AG08396 (cell line): Measurements from ENCODE around the gene NFXL1.
"Not testable (repeated sequence)": the region's sequence is repeated elsewhere in the genome, so short reads cannot be mapped to it uniquely, and the experiment has no call there.

Experiments used
- DNase-seq: peaks from one replicate; pipeline ENCODE4 v3.0.0; 2012; ENCODE audit warnings: low spot score, mixed read lengths

NFXL1 gene

DNA sequence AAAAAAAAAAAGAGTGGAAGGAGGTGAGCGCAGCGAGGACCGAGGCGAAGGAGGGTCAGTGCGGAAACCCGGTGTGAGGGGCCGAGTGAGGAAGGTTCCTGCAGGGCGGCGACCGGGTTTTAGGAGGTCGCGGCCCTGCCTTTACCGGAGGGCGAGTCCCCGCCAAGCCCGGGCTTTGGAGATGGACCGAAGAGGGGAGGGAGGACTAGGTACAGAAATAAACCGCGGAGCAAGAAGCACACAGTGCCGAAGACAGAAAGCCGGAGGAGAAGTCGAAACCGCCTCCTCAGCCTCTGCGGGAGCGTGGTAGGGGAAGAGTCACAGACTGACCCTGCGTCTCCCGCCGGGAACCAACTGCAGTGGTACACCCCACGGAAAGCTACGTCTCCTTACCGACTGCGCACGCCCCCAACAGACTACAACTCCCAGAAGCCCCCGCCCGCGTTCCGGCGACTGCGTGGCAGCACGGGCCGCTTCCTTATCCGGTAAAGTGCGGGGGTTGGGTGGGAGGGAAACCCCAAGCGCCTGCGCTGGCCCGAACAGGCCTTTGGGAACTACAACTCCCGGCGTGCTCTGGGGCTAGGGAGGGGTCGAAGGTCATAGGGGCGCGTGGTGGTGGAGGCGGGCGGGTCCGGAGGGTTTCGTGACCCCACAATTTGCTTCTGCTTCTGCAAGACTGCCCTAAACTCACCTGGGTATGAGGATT lies at the start of gene NFXL1:
TSS of gene NFXL1 (minus strand) at position 364 of the 706 bp plus-strand sequence. CDS start 380 bp downstream, outside the sequence.
- peak; percentile 96 for DNase-seq

DNA sequence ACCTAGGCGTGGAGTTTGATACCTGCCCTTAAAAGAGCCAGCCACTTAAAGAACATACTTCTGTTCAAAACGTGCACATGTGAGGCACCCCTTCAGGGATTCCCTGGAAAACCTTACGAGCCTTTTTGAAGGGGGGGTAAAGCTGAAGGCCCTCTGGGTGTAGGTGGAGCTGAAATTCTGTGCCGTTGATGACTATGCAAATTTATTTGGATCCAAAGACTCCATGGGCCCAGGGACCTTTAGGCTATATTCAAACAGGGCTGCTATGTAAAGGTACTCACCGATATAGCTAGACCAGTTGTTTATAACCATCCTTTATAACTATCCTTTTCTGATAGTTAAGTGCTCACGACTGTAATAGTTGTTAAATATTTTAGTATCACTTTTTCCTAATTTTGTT lies 40.3 kb upstream of the NFXL1 start:
- no peak for DNase-seq

- no peak for DNase-seq
Observed at GRCh38 chr4:47954245-47954644, 39.9 kb upstream of the NFXL1 start.

DNA sequence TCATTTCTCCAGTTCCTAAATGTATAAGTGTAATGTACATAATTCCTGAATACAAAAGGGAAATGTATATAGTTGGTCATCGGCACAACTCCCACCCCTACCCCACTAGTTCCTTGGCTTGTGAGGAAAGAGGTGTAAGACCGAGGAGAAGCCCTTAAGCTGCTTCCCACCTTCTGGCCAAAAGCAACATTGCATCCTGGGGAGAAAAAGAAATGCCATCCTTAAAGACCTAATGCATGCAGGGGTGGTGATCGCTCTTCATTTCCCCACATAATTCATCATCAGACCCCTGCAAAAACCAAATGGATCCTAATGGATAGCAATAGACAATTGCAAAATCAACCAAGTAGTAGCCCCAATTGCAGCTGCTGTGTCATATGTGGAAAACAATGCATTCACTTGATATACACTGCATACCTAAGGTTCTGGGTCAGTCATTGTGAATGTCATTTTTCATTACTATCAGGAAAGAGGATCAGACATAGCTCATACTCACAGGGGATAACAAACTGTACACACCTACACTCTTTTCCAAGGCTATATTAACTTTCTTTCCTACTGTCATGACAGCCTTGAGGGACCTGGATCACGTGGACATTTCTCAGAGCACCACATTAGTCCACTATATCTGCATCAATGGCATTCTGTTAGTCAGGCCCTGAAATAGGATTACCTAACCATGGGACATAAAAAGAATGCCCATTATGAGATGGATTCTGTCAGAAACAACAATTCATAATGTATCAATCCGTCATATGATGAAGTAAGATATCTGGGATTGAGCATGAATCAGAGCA lies 31.7 kb upstream of the NFXL1 start:
- DNase-seq, result no peak

GRCh38 chr4:47942081-47942819 lies 27.9 kb upstream of the NFXL1 start:
- DNase-seq, result no peak

DNA sequence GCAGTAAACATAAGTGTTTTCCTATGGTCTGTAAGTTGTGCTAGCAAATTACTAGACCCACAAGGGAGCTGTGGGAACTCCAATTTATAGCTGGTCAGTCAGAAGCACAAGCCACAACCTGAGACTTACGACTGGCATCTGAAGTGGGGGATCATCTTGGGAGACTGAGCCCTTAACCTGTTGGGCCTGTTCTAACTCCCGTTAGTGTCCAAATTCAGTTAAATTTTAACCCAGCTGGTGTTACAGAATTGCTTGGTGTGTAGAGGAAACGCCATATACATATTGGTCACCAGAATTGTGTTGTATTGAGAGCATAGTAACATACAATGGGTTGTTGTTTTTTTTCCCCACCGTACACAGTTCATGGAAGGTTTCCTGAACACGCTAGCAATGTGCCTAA lies 25.1 kb upstream of the NFXL1 start:
- no peak for DNase-seq

GRCh38 chr4:47936336-47936735 lies 22.0 kb upstream of the NFXL1 start:
- no peak for DNase-seq

GRCh38 chr4:47933840-47934239 lies 19.5 kb upstream of the NFXL1 start:
- peak; percentile 29 for DNase-seq

DNA sequence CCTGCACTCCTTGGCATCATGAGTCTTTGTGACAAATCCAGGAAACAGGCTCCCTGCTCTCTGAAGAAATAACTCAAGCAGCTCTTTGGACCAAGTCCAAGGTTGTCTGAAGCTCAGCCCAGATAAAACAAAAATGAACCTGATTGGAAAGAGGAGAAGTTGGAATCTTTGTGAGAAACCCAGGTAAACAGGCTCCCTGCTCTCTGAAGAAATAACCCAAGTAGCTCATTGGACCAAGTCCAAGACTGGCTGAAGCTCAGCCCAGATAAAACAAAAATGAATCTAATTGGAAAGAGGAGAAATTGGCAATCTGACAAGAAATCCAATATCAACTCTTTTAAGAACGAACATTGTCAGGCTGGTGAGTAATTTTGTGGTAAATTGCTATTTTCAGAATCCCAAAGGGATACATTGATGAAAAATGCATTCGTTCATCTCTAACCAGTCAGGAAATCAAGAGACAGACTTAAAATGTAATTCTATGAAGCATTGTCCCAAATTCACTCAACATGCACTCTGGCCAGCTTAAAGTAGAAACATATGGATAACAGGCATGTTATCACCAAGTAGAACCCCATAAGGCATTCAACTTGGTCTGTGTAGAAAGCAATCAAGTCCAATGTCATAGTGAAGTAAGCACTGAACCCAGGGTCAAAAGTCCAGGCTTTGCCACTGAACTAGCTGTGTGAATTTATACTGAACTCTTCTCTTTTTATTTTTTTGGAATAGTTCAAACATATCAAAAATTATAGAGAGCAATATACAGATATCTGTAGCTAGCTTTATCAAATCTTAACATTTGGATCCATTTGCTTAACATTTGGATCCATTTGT lies 16.8 kb upstream of the NFXL1 start:
- no peak for DNase-seq

DNA sequence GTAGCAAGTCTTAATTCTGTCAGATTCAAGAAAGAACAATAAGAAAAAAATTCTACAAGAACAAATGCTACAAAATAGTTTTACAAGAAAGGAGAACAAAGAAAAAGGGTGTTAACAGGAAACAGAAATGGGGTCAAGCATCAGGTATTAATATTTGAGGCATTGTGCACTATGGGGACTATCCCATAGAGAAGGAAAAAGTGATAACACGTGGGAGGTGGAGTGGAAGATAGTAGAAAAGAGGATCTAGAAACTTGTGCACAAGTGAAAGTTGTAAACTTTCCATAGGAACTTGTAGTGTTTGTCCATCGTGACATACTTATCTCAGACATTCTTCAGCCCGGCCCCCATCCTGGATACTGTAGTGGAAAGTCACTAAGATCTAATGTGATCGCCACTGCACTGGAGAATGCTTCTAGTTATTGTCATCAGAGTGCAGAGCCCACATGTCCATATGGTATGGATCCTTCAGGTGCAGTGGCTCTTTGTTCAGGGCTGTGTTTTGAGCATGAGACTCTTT lies 15.4 kb upstream of the NFXL1 start:
- DNase-seq, result no peak

- peak; percentile 51 for DNase-seq
Observed at GRCh38 chr4:47926667-47927258, 12.4 kb upstream of the NFXL1 start.

GRCh38 chr4:47923261-47923608 lies 8.9 kb upstream of the NFXL1 start:
- DNase-seq, result not testable (repeated sequence)

GRCh38 chr4:47922436-47923260 lies 8.3 kb upstream of the NFXL1 start:
- not testable (repeated sequence) for DNase-seq

DNA sequence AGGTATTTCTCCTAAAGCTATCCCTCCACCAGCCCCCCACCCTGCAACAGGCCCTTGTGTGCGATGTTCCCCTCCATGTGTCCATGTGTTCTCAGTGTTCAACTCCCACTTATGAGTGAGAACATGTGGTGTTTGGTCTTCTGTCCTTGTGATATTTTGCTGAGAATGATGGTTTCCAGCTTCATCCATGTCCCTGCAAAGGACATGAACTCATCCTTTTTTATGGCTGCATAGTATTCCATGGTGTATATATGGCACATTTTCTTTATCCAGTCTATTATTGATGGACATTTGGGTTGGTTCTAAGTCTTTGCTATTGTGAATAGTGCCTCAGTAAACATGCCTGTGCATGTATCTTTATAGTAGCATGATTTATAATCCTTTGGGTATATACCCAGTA lies 2.8 kb upstream of the NFXL1 start:
- not testable (repeated sequence) for DNase-seq

DNA sequence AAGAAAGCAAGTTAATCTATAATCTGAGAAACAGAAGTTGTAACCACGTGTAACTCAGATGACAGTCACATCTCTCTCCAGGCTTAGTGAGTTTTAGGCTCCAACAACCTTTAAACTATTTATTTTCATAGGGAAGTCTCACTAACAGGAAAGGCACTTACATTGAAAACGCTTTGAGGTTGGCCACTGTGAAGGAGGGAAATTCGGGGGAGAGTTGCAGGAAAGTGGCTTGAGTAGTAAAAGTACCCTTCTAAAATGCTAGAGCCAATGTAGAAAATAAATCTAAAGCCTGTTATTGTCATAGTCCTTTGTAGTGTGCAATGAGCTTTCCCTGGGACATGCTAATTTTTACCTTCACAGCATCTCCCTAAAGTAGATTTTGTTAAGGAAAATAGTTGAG lies 995 bp upstream of the NFXL1 start:
- no peak for DNase-seq

GRCh38 chr4:47914926-47915237 lies 499 bp upstream of the NFXL1 start:
- DNase-seq, result no peak

GRCh38 chr4:47913861-47914219 lies 543 bp downstream of the NFXL1 start:
- peak; percentile 17 for DNase-seq

DNA sequence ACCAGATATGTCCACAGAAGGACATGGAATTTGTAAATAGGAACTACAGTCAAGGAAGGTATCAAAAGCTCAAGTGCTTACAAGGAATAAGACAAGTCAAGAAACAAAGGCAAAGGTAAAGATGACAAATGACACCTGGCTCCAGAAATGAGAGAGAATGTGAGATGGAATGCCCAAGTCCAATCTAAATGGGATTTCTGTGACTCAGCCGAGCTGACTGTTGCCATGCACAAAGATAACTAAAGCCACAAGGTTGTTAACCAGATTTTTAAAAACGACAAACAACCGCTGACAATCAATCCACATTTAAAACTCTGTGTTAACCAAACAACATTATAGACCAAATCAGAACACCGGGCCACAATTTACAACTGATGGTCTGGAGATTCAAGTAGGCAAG lies 1.1 kb downstream of the NFXL1 start:
- peak; percentile 12 for DNase-seq

DNA sequence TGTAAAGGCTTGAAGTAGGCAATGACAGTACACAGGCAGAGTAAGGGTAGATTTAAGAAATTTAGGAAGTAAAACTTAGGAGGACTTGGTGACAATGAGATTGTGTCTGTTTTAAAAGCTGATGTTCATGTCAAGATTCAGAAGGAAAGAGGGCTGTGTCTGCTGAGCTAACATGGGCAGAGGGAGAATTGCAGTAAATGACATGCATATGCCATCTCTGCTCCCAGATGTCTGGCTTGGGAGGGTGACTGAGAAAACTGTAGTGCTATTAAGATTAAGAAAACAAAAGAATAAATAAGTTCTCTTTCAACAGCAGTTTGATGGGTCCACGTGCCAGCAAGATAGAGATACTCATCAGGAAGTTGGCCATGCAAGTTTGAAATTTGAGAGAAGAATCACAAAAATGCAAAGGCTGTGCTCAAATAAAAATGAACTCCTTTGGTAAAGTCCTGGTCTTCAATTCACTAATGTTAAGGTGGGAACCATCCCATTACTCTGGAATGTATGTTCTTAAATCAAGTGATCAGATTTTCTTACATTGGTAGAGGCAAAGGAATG lies 7.2 kb downstream of the NFXL1 start:
- DNase-seq, result no peak

- no peak for DNase-seq
Observed at GRCh38 chr4:47899639-47900038, 14.7 kb downstream of the NFXL1 start.
